ENCODE measurements around the gene REXO5.

GRCh38 chr16:20870122-20870820 is 63.9 kb downstream of the REXO5 start:
- TF ChIP-seq CTCF (IDR thresholded peaks at IDR 0.05; ENCODE audit: low read depth, low read length) (no peak), EZH2phosphoT487 (IDR thresholded peaks at IDR 0.05; ENCODE audit: low read depth) (no peak)

Data from OCI-LY3 (cell line).